Esophagus (tissue), 2 donors: ENCODE data around the gene PARD3. TPM values are rescaled to one million over a fixed set of nuclear protein-coding genes. Genes with fewer than 3 reads are reported as not detected.

Experiments
- H3K27ac ChIP-seq, 2 donors: one replicate each; pipeline ENCODE4 v1.5.1; 2013; ENCODE audit warnings: low read depth in 2 of 2, mild to moderate bottlenecking in 2 of 2, inconsistent platforms in 1 of 2, low read length in 1 of 2, moderate library complexity in 1 of 2
- H3K27me3 ChIP-seq, 2 donors: one replicate each; pipeline ENCODE4 v1.6.1; 2013; ENCODE audit warnings: low read length in 2 of 2, control low read depth in 1 of 2, mild to moderate bottlenecking in 1 of 2; ENCODE audit not compliant: insufficient read depth in 2 of 2, control insufficient read depth in 1 of 2
- H3K36me3 ChIP-seq, 2 donors: one replicate each; pipeline ENCODE4 v1.6.1; 2013; ENCODE audit warnings: low read length in 1 of 2; ENCODE audit not compliant: control insufficient read depth in 2 of 2, insufficient read depth in 2 of 2
- H3K4me1 ChIP-seq, 2 donors: one replicate each; pipeline ENCODE4 v1.6.1; 2013; ENCODE audit warnings: low read length in 1 of 2; ENCODE audit not compliant: control insufficient read depth in 2 of 2, insufficient read depth in 2 of 2
- H3K4me3 ChIP-seq, 2 donors: one replicate each; pipeline ENCODE4 v1.5.1; 2013; ENCODE audit warnings: low read length in 2 of 2, mild to moderate bottlenecking in 2 of 2, low read depth in 1 of 2, moderate library complexity in 1 of 2
- H3K9me3 ChIP-seq, 2 donors: one replicate each; pipeline ENCODE4 v1.6.1; 2013; ENCODE audit warnings: mild to moderate bottlenecking in 2 of 2, low read depth in 1 of 2, low read length in 1 of 2, moderate library complexity in 1 of 2; ENCODE audit not compliant: control insufficient read depth in 2 of 2, insufficient read depth in 1 of 2
- WGBS, 2 donors: extraction: QIAGEN DNeasy Blood & Tissue Kit; methylation state at CpG; one replicate each; pipeline ENCODE4 v1.1.7; 2013; 5-methylcytosine and 5-hydroxymethylcytosine counted together
- polyA plus RNA-seq, 2 donors: library from polyadenylated mRNA; stranded (reverse); fragments of 200-250 nt; gene quantifications; one replicate each; pipeline ENCODE4 v1.2.3, GENCODE V29; 2013
- donor health status: healthy with polysubstance abuse.
- donor health status: Bipolar disorder and iron deficiency.

PARD3 gene
- polyA plus RNA-seq, 2 donors: 40.3 to 71.3 TPM

DNA sequence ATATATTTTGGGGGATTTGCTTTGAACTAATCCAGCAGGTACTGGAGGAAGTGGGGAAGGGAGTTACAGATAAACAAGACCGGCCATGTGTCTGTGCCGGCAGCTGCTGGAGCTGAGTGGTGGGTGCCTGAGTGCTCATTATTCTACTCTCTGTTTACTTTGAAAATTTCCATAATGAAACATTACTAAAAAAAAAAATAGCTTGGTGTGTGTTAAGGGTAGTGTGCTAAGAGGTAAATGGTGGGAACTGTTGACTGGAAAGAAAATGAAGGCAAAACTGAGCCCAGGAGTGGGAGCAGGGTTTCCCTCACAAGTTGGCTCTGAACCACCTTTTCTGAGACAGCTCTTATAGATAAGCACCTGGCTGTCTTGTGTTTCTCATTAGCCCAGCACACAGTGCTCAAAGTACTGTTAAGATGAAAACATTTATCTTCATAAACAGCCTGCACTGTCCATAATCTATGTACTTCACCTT, 50.6 kb downstream of the PARD3 start:
- 52 to 85% methylated on average over 2 of the region's 2 CpGs for WGBS, 2 donors
- H3K27ac ChIP-seq: no peak overlapping the region
- no peak overlapping the region for H3K4me3 ChIP-seq
- H3K9me3 ChIP-seq: no peaks in the 10 kb centered on the region
- peaks cover 0 to 7% of the 10 kb centered on the region in 2 donors for H3K4me1 ChIP-seq
- H3K27me3 ChIP-seq: no peaks in the 10 kb centered on the region
- no peaks in the 10 kb centered on the region for H3K36me3 ChIP-seq

DNA sequence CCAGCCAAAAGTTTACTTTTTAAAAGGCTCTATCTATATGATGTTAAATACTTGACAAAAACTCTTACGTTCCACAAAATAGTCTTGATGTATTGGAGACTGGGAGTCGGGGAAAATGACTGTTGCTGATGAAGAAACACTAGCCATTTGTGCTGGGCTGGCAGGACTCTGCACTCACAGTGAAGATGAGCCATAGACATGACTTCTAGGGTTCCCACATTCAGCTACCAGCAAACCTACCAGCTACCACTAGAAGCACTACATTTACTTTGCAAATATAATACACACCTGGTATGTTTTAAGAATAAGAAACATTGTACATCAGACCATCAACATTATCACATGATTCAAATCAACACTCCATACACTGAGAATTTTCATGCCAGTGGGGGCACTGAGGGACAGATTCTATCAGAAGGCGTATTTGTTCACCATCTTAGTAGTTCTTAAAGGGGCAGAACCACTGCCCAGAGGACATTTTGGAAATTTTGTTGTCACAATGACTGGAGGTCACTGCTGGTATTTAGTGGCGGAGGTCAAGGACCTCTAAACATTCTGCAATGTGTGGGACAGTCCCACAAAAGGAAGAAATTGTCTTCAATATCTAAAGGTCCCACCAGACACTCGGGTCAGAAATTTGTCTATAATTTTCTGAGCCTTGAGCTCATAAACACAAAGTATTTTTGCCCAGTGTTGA, 52.3 kb downstream of the PARD3 start:
- no peaks in the 10 kb centered on the region for H3K9me3 ChIP-seq
- H3K4me1 ChIP-seq: peaks cover 0 to 2% of the 10 kb centered on the region in 2 donors
- H3K27ac ChIP-seq: no peak overlapping the region
- H3K36me3 ChIP-seq: no peaks in the 10 kb centered on the region
- WGBS, 2 donors: 82 to 91% methylated on average over 5 of the region's 5 CpGs
- H3K4me3 ChIP-seq: no peak overlapping the region
- no peaks in the 10 kb centered on the region for H3K27me3 ChIP-seq

DNA sequence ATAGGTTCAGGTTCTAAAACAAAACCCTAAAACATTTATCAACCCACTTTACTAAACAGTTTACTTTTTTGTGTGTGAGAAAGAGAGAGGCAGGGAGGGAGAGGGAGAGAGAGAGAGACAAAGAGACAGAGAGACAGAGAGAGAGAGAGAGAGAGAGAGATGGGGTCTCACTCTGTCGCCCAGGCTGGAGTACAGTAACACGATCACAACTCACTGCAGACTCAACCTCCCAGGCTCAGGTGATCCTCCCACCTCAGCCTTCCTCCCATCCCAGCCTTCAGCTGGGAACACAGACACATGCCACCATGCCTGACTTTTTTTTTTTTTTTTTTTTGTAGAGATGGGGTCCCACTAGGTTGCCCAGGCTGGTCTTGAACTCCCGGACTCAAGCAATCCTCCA, 52.9 kb downstream of the PARD3 start:
- no peaks in the 10 kb centered on the region for H3K36me3 ChIP-seq
- 94 to 98% methylated on average over 2 to 3 of the region's 3 CpGs for WGBS, 2 donors
- peaks cover 0 to 2% of the 10 kb centered on the region in 2 donors for H3K4me1 ChIP-seq
- no peak overlapping the region for H3K4me3 ChIP-seq
- no peaks in the 10 kb centered on the region for H3K27me3 ChIP-seq
- H3K27ac ChIP-seq: no peak overlapping the region
- H3K9me3 ChIP-seq: no peaks in the 10 kb centered on the region

DNA sequence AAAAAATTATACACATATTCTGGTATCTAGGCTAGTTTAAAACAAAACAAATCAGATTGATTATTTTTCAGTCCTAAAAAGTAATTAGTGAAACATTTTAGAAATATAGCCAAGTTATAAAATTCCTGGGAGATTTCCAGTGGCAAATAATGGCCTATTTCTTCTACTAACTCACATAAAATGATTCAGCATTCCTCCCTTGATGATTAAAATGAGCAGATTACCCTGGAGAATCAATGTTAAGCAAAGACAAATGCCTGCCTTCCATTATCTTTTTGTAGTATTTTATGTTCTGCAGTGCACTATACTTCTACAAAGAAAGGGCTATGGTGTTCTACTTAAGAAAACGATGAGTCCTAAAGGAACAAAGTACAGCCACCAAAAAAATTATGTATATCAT, 53.6 kb downstream of the PARD3 start:
- Histone ChIP-seq H3K4me1 (peaks cover 0 to 2% of the 10 kb centered on the region in 2 donors), H3K4me3 (no peak overlapping the region), H3K27ac (no peak overlapping the region), H3K9me3 (no peaks in the 10 kb centered on the region), H3K36me3 (no peaks in the 10 kb centered on the region), H3K27me3 (no peaks in the 10 kb centered on the region)
- WGBS, 2 donors: 52 to 60% methylated on average over 1 of the region's 1 CpG

DNA sequence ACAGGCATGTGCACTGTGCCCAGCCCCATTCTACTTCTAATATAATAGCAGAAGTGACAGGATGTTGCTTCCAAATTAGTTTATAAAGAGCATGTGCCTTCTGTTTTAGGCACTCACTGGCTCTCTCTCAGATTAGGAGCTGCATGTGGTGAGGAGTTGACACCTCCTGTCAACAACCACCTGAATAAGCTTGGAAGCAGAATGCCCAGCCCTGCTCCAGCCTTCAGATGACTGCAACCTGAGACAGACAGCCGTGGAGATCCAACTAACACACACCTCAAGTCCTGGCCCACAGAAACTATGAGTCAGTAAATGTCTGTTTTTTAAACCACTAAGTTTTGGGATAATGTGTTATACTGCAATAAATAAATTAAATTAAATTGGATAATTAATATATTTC, 54.5 kb downstream of the PARD3 start:
- H3K27me3 ChIP-seq: no peaks in the 10 kb centered on the region
- H3K4me3 ChIP-seq: no peak overlapping the region
- 46 to 61% methylated on average over 1 of the region's 1 CpG for WGBS, 2 donors
- H3K36me3 ChIP-seq: no peaks in the 10 kb centered on the region
- peak overlapping the region; percentile 84 to 93 for H3K27ac ChIP-seq
- no peaks in the 10 kb centered on the region for H3K9me3 ChIP-seq
- H3K4me1 ChIP-seq: peaks cover 0 to 2% of the 10 kb centered on the region in 2 donors

DNA sequence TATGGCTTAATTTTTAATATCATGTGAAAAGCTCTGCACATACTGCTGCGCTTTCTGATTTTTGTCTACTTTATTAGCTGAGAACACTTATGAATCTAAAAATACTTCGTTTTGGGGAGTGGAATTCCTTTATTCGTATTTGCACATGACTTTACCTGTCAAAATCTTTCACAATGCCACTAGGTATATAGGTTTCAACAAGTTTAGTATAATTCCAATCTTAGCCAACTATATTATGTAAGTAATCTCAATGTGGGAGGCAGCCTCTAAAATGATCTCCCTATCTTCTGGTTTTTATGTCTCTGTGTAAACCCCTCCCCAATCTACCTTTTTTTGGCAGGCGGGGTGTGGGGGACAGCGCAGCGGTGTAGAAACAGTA, 55.3 kb downstream of the PARD3 start:
- Histone ChIP-seq H3K36me3 (no peaks in the 10 kb centered on the region), H3K27me3 (no peaks in the 10 kb centered on the region), H3K9me3 (no peaks in the 10 kb centered on the region), H3K27ac (peak overlapping the region; percentile 84 to 93), H3K4me3 (no peak overlapping the region), H3K4me1 (peaks cover 0 to 4% of the 10 kb centered on the region in 2 donors)
- 50 to 62% methylated on average over 6 of the region's 6 CpGs for WGBS, 2 donors

DNA sequence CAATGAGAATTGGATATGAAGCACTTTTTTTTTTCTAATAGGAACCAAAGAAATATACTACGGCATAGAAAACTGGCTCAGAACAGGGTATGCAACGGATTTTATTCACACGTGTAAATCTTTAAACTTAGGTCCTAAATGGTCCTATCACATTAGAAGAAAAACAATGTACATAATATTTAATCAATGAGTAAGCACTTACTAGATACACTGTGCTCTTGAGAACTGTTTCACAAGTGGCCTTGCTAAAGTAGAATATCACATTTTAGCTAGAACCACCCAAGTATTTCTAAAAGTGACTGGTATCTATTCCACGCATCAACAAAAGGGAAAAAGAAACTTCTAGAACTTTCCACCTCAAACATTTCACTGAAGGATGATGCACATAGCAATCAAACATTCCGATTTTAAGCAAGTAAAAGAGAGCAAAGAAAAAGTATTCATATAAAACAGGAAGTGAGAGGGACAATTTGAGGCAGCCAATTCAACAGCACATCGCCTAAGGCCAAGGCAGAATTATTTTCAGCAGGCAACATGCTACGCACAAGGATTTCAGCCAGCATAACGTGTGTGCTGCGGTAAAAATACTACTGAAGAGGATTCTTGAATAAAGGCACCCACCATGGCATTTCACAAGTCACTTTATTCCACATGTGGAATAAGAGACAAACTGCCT, 55.8 kb downstream of the PARD3 start:
- H3K27ac ChIP-seq: peak overlapping the region; percentile 69 to 83
- peaks cover 0 to 5% of the 10 kb centered on the region in 2 donors for H3K4me1 ChIP-seq
- H3K9me3 ChIP-seq: no peaks in the 10 kb centered on the region
- no peaks in the 10 kb centered on the region for H3K27me3 ChIP-seq
- H3K36me3 ChIP-seq: no peaks in the 10 kb centered on the region
- 55 to 73% methylated on average over 9 of the region's 9 CpGs for WGBS, 2 donors
- no peak overlapping the region for H3K4me3 ChIP-seq

DNA sequence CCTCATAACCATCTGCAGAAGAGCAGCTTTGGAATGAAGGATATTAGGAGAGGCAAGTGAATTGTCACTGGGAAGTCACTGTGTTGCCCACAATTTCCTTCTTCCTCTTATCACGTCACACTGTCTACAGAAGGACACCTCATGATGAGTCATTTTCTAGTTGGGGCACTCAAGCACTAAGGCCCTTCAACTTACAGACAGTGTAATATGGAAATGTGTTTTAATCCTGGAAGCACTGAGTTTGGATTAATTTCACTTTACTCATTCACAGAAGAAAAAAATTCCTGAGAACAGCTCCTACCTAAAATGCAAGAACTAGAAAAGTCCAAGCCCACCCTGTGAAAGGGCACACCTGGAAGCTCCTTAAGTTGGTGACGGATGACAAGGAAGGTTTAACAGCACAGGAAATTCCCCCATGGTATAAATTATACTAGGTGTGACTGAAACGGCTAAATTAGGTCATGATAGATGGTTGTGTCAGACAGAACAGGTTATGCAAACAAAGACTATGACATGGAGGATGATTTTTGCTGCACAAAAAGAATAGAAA, 56.6 kb downstream of the PARD3 start:
- no peak overlapping the region for H3K4me3 ChIP-seq
- no peaks in the 10 kb centered on the region for H3K36me3 ChIP-seq
- H3K9me3 ChIP-seq: no peaks in the 10 kb centered on the region
- no peaks in the 10 kb centered on the region for H3K27me3 ChIP-seq
- peaks cover 0 to 5% of the 10 kb centered on the region in 2 donors for H3K4me1 ChIP-seq
- WGBS, 2 donors: 36 to 42% methylated on average over 3 of the region's 3 CpGs
- H3K27ac ChIP-seq: peak overlapping the region; percentile 85 to 90

DNA sequence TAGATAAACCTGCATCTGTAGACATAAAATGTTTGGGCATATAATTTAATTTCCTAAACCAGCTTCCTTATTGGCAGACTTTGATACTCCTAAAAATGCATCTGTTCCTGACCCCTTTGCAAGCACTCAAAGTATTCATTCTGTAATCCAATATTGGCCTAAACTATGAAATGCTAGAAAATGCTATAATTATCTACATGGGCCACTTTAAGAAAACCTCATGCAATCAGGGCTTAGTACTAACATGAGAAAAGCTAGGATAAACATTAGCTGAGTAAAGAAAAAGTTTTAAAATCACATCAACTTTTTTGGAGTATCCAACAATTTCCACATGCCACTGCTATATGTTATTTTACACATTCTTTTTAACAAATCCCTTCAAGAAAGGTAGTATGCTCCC, 57.2 kb downstream of the PARD3 start:
- peak overlapping the region in 1 of 2 donors; percentile 90 for H3K27ac ChIP-seq

More for the DNA sequence above, 57.2 kb downstream of the PARD3 start:
- Histone ChIP-seq H3K4me3 (no peak overlapping the region), H3K9me3 (no peaks in the 10 kb centered on the region), H3K27me3 (no peaks in the 10 kb centered on the region), H3K36me3 (no peaks in the 10 kb centered on the region), H3K4me1 (peaks cover 0 to 7% of the 10 kb centered on the region in 2 donors)
